IMR-90 (cell line): ENCODE measurements around the gene GGCT.

Source experiments
- CTCF ChIP-seq: conservative IDR thresholded peaks from 2 replicates; pipeline ENCODE4 v1.5.1; 2012; ENCODE audit warnings: mild to moderate bottlenecking, low read depth, low read length, improper control_type of control experiment
- POLR2A ChIP-seq: IDR thresholded peaks from 2 replicates; pipeline ENCODE4 v1.6.1; 2012; ENCODE audit warnings: mild to moderate bottlenecking, low read depth, low read length
- RAD21 ChIP-seq: IDR thresholded peaks from 2 replicates; pipeline ENCODE4 v1.6.1; 2012; ENCODE audit warnings: low read length, improper control_type of control experiment
- USF2 ChIP-seq: fragments of 150-350 bp; IDR thresholded peaks from 2 replicates; pipeline ENCODE4 v1.6.1; 2017; ENCODE audit warnings: mild to moderate bottlenecking, antibody characterized with exemption, low read length, low read depth

GRCh38 chr7:30504301-30505173 lies at the start of gene GGCT:
- TF ChIP-seq POLR2A (peak; percentile 86), USF2 (peak; percentile 10; the same call in 1 of the 2 replicates), RAD21 (0 out of 2 replicates have a peak, but pooled peaks have one; percentile 10), CTCF (no peak)
